ENCODE data around the gene JMY. TPM values are rescaled to one million over a fixed set of nuclear protein-coding genes. Genes with fewer than 3 reads are reported as not detected.
"Not testable (repeated sequence)": the region's sequence is repeated elsewhere in the genome, so short reads cannot be mapped to it uniquely, and the experiment has no call there.

Gene JMY
- polyA plus RNA-seq, 4 donors: 21.3 to 29.0 (median 24.4) TPM

DNA sequence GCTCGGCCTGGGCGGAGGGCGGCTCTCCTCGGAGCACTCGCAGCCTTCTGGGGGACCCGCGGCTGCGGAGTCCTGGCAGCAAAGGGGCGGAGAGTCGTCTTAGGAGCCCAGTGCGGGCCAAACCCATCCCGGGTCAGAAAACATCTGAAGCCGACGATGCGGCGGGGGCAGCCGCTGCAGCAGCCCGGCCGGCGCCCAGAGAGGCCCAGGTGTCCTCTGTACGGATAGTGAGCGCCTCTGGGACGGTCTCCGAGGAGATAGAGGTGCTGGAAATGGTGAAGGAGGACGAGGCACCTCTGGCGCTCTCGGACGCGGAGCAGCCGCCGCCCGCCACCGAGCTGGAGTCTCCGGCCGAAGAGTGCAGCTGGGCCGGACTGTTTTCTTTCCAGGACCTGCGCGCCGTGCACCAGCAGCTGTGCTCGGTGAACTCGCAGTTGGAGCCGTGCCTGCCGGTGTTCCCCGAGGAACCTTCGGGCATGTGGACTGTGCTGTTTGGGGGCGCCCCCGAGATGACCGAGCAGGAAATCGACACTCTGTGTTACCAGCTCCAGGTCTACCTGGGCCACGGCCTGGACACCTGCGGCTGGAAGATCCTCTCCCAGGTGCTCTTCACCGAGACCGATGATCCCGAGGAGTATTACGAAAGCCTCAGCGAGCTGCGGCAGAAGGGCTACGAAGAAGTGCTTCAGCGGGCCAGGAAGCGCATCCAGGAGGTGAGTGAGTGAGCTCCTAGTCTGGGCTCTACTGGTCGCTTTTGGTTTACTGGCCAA lies 1.2 kb downstream of the JMY start:
- peak in 3 of 4 donors; percentile 24 to 46 (median 32) for DNase-seq (ENCODE audit: low read depth in 4 of 4, low spot score in 2 of 4)

DNA sequence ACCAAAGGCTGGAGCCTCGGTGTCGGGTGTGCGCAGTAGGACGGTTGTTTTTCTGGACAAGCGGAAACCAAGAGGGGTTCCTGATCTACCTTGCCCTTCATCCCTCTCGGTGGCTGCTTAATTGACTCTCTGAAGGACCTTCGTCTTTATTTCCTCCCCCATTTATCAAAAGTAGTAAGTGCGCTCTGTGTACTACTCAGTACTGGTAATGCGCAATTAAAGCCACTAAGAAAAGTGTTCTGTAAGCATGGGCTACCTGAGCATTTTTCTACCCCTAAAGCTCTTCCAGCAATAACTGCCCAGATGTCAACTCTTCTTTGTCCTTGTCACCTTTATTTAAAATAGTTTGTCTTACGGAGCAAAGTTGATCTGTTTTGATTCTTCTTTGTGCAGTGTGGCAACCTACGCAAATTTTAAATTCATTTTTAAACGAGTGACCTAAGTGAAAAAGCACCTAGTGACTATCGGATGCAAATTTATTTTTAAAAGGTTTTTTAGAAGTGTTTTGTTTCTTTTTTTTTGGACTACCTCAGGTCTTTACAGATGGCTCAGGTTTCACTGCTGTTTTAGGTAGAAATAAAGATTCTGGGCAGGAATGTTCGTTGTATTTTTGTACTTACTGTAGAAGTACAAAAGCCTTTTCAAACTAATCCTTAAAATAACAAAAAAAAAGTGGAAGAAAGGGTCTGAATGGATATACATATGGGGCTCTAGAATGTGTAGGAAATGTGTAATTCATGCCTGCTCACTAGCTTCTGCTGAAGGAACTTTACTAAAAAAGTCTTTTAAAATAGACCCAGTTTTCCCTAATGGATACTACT lies 2.0 kb downstream of the JMY start:
- peak in 1 of 4 donors; percentile 46 for DNase-seq (ENCODE audit: low read depth in 4 of 4, low spot score in 2 of 4)

DNA sequence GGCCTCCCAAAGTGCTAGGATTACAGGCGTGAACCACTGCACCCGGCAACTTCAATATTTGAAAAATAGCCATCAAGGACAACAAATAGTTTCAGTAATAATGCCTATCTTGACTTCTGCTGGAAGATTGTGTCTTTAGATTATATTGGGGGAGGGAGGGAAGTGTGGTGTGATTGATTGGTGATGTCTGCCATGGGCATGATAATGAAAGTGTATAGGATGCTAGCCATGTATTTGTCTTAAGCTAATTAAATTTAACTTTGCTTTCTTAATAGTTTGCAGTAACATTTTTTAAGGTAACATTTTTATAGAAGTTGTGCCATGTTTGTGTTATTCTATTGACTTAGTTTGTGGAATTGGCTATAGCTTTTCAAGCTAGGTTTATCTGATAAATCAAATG lies 4.6 kb downstream of the JMY start:
- no peak for DNase-seq (ENCODE audit: low read depth in 4 of 4, low spot score in 2 of 4)

DNA sequence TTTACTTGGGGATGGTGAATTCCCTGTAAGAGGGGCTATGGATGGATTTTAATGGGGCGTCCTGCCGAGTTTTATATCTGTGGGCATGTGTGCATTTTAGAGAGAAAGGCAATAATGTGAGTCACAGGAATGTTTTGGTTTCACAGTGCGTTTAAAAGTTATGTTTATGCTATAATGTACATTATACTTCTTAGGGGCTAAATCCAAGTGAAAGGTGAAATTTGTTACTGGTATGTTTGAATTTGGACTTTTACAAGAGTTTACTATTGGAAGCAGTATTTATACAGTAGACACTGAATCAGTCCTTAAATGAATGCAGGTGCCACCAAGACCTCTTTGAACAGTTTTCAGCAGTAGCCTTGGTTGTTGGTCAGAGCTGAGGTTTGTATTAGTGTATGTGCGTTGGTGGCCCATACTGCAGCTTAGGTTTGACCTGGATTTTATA lies 5.6 kb downstream of the JMY start:
- DNase-seq (ENCODE audit: low read depth in 4 of 4, low spot score in 2 of 4): no peak

DNA sequence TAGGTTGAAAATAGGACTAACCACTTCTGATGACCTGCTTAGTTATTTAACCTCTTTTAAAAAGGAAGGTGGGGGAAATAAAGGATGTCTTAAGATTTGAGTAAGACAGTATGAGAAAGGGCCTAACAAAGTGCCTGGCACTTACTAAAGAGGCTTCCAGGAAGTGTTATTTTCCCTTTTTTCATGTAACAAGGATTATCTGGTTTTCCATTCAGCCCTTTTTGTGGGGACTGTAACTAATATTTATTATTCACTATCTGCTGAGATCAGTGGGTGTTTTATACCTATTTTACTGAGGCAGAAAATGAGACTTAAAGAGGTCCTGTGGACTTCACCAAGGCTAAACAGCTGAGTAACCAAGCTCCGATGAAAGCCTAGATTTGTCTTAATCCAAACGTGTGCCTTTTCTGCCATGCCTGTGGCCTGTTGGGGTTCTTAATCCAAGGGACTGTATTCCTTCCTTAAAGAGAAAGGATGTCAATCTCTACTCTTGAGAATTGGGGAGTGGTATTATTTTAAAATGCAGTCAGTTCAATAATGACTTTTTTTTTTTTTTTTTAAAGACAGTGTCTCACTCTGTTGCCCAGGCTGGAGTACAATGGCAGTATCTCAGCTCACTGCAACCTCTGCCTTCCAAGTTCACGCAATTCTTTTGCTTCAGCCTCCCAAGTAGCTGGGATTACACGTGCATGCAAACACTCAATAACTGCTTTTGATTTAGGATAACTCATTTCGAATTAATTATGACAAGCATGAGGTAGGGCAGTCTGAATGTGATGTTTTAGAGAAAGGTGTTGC lies 6.5 kb downstream of the JMY start:
- no peak for DNase-seq (ENCODE audit: low read depth in 4 of 4, low spot score in 2 of 4)

DNA sequence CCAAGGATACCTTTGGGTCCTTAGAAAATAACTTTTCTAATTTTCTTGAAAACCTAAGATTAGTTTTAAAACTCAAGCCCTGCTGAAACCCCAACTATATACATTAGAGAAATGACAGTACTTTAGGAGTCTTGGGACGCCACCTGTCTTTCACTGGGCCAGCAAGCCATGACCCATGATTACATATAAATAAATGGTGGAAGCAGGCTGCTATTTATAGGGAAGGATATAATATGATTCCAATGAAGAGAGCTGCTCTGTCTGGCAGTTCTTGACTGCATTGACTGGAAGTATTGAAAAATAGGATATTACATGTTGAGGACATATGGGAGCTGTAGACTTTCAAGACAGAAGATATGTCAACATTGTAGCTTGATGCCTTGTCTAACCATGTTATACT lies 7.3 kb downstream of the JMY start:
- no peak for DNase-seq (ENCODE audit: low read depth in 4 of 4, low spot score in 2 of 4)

DNA sequence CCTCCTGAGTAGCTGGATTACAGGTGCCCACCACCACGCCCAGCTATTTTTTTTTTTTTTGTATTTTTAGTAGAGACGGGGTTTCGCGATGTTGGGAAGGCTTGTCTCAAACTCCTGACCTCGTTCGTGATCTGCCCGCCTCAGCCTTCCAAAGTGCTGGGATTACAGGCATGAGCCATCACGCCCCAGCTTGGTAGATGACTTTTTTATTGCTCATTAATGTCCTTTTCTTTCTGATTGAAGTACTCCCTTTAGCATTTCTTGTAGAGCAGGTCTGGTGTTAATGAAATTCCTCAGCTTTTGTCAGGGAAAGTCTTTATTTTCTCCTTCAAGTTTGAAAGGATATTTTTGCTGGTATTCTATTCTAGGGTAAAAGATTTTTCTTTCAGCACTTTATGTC lies 18.1 kb downstream of the JMY start:
- not testable (repeated sequence) for DNase-seq (ENCODE audit: low read depth in 4 of 4, low spot score in 2 of 4)

DNA sequence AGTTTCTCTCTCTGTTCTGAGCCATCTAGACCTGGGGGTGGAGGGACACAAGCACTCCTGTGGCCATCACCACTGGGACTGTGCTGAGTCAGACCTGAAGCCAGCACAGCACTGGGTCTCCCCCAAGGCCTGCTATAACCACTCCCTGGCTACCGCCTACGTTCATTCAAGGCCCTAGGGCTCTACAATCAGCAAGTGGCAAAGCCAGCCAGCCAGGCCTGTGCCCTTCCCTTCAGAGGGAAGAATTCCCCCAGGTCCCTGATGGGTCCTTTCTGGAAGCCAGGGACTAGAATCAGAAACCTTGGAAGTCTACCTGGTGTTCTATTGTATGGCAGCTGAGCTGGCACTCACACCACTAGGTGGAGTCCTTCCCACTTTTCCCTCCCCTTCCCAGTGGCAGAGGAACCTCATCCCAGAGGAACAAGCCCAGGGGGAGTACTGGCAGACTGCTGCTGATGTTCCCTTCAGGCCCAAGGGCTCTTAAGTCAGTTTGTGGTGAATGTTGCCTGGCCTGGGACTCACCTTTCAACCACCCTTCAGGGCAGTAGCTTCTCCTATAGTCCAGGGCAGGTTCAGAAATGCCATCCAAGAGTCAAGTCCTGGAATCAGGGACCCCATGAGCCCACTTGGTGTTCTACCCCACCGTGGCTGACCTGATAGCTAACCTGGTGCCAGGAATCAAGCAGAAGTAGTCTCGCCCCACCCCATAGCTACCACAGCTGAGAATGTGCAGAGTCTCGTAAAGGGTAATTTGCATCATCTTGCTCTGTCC lies 20.0 kb downstream of the JMY start:
- no peak for DNase-seq (ENCODE audit: low read depth in 4 of 4, low spot score in 2 of 4)

DNA sequence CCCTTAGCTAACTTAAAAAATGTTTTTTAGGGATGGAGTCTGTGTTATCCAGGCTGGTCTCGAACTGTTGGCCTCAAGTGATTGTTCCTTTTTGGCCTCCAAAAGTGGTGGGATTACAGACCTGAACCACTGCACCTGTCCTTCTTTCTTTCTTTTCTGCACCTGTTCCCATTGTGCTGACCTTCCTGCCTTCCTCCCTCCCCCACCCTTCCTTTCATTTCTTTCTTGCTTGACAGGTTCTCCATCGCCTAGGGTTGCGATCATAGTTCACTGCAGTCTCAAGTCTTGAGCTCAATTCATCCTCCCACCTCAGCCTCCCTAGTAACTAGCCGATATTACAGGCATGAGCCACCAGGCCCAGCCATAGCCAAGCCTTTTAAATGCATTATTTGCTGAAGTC lies 20.6 kb downstream of the JMY start:
- no peak for DNase-seq (ENCODE audit: low read depth in 4 of 4, low spot score in 2 of 4)

DNA sequence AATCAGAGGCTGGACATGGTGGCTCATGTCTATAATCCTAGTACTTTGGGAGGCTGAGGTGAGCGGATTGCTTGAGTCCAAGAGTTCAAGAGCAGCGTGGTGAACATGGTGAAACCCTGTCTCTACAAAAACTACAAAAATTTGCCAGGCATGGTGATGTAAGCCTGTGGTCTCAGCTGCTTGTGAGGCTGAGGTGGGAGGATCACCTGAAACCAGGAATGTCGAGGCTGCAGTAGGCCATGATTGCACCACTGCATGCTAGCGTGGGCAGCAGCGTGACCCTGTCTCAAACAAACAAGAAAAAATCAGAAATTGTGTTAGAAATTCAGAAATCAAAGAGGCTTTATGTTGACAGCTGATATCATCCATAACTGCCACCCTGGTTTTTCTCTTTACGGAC lies 21.4 kb downstream of the JMY start:
- DNase-seq (ENCODE audit: low read depth in 4 of 4, low spot score in 2 of 4): no peak

DNA sequence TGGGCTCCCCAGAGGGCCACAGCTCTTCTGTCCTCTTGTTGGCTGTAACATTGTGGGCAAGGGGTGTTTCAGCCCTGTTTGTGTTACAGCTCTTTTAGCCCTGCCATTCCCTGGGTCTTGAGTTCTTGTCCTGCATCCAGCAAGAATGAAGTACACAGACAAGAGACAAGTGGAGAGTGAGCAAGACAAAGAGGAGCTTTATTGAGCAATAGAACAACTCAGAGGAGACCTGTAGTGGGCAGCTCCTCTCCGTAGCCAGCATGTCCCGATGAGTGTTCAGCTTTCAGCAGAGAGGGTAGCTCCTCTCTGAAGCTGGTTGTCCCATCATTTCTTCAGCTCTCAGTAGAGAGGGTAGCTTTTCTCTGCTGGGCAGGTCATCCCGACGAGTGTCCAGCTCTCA lies 22.9 kb downstream of the JMY start:
- no peak for DNase-seq (ENCODE audit: low read depth in 4 of 4, low spot score in 2 of 4)

DNA sequence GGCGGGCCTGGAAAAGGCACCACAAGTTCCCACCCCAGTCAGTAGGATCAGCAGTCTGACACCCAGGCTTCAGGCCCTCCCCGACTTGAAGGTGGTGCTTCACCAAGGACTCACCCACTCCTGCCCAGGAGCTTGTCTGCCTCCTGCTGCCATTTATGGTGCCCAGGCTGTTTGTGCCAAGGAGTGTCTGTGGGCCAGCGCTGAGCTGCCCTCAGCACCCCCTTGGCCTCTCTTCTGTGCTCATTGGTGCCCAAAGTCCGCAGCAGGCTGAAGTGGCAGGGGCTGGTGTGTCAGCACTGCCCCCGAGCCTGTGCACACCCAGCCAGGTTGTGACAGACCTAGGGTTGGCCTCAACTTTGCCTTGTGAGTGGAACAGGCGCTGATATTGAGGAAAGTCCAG lies 23.5 kb downstream of the JMY start:
- DNase-seq (ENCODE audit: low read depth in 4 of 4, low spot score in 2 of 4): no peak

DNA sequence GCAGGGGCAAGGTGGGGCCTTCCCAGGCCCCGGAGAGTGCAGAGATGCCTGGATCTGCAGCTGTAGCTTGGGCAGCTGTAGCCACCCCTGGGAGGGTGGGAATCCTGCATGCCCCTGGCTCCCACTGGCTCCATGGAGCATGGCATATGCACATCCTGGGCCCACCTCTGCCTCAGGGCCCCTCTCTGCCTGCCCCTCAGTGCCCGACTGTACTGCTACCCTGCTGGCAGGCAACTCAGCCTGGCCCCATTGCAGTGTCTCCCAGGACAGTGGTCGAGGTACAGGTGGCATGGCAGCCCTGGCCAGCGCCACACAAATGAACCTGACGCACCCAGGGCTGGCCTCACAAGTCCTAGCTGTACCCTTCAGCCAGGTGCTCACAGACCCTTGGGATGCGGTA lies 23.9 kb downstream of the JMY start:
- DNase-seq (ENCODE audit: low read depth in 4 of 4, low spot score in 2 of 4): no peak

DNA sequence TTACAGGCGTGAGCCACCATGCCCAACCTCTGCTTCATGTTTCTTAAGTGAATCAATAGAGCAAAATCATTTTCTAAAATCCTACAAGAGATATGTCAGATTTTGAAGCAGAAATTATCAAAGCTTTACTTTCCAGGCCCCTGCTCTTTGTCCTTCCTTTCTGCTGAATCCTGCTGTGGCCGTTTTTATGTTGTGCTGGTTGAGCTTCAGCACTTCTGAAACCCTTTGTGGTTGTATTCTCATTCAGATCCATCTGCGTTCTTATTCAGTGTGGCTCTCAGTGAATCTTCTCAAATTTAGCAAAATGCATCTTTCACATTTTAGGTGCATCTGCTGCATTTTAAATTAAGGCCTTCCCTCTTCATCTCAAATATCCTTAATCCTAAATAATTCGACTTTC lies 26.0 kb downstream of the JMY start:
- DNase-seq (ENCODE audit: low read depth in 4 of 4, low spot score in 2 of 4): no peak

DNA sequence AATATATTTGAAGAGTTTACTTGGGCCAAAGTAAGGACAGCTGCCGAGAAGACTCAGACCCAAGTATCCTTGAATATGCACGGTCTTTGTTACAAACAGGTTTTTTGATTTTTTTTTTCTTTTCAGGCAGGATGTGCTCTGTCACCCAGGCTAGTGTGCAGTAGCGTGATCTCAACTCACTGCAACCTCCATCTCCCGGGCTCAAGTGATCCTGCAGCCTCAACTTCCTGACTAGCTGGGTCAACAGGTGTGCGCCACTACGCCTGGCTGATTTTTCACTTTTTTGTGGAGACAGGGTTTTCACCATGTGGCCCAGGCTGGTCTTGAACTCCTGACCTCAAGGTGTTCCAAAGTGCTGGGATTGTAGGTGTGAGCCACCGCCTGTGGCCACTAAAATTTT lies 27.4 kb downstream of the JMY start:
- DNase-seq (ENCODE audit: low read depth in 4 of 4, low spot score in 2 of 4): no peak

DNA sequence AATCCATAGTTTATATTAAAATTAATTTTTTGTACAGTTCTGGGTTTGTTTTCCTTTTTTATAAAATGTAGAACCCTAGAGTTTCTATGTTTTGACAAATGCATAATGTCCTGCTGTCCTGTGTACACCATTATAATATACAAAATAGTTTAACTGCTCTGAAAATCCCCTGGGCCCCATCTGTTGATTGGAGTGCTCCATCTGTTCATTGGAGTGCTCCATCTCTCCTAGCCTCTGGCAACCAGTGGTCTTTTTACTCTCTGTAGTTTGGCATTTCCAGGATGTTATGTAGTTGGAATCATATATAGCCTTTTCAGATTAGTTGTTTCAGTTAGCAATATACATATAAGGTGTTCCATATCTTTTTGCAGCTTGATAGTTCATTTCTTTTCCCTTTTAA lies 31.2 kb downstream of the JMY start:
- DNase-seq (ENCODE audit: low read depth in 4 of 4, low spot score in 2 of 4): no peak

DNA sequence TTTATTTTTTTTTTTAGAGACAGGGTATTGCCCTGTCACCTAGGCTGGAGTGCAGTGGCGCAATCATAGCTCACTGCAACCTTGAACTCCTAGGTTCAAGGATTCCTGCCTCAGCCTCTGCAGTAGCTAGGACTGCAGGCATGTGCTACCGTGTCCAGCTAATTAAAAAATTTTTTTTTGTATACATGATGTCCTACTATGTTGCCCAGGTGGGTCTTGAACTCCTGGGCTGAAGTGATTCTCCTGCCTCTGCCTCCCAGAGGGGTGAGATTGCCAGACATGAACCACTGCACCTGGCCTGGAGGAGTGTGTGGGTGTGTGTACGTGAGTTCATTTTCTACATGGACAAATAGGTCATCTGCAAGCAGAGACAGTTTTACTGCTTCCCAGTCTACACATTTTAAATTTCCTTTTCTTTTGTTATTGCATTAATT lies 33.8 kb downstream of the JMY start:
- no peak for DNase-seq (ENCODE audit: low read depth in 4 of 4, low spot score in 2 of 4)

DNA sequence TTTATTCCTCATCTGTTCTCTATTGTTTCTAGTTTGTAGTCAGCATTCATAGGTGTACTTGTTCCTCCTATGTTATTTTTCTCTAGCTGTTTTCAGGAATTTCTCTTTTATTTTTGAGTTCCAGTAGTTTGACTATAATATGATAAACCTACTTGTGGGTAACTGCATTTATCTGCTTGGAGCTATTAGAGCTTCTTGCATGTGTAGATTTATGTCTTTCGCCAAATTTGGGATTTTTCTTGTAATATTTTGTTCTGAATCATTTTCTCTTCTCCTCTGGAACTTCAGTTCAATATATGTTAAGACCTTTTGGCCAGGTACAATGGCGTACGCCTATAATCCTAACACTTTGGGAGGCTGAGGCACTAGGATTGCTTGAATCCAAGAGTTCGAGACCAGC lies 37.4 kb downstream of the JMY start:
- DNase-seq (ENCODE audit: low read depth in 4 of 4, low spot score in 2 of 4): no peak

DNA sequence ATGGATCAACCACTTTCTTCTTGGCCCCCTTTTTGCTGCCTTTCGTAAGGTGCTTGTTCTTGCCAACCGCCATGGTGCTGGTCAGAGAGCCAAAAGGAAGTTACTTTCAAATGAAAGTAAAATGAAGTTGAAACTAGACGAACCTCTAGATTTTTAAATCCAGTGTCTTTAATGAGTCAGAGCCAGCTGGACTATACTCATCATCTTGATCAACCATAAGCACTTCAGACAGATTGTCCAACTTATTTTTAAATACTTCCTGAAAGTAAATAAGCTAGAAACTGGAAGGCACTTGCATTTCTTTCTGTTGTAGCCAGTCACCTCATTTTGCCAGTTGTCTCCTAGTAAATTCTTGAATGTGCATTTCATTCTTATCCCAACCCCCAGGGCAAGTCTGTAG lies 48.9 kb downstream of the JMY start:
- DNase-seq (ENCODE audit: low read depth in 4 of 4, low spot score in 2 of 4): no peak

DNA sequence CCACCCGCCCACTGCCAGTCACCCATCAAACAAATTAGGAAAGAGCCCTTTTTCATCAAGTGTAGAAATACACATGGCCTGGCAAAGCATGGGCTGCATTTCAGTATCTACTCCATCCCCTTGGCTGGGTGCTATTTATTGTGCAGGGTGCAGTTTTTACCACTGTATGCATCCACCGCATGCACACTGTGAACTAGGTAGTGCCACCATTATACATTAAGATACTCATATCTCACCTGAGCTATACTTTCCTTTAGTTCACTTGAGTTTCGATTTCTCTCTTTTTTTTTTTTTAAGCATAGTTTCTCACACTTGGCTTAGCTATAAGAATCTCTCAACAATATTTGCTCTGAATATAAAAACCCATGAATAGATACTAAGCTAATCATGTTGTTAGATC lies 49.4 kb downstream of the JMY start:
- DNase-seq (ENCODE audit: low read depth in 4 of 4, low spot score in 2 of 4): no peak

Data from left renal cortex interstitium (tissue), 4 donors.